Tongue (tissue), 2 donors: ENCODE results near the gene MPV17L2. TPM values are rescaled to one million over a fixed set of nuclear protein-coding genes. Genes with fewer than 3 reads are reported as not detected.
"Not testable (repeated sequence)": the region's sequence is repeated elsewhere in the genome, so short reads cannot be mapped to it uniquely, and the experiment has no call there.

ENCODE experiments used
- DNase-seq: peaks from one replicate; pipeline ENCODE4 v3.0.0-alpha.2; 2015
- total RNA-seq: library from RNA; depleted of rRNA; stranded (reverse); fragments of >200 nt; gene quantifications from one replicate; pipeline ENCODE4 v1.2.3, GENCODE V29; 2014

Gene MPV17L2
- total RNA-seq, 1 donor from 2014 or later = 6.5 TPM

DNA sequence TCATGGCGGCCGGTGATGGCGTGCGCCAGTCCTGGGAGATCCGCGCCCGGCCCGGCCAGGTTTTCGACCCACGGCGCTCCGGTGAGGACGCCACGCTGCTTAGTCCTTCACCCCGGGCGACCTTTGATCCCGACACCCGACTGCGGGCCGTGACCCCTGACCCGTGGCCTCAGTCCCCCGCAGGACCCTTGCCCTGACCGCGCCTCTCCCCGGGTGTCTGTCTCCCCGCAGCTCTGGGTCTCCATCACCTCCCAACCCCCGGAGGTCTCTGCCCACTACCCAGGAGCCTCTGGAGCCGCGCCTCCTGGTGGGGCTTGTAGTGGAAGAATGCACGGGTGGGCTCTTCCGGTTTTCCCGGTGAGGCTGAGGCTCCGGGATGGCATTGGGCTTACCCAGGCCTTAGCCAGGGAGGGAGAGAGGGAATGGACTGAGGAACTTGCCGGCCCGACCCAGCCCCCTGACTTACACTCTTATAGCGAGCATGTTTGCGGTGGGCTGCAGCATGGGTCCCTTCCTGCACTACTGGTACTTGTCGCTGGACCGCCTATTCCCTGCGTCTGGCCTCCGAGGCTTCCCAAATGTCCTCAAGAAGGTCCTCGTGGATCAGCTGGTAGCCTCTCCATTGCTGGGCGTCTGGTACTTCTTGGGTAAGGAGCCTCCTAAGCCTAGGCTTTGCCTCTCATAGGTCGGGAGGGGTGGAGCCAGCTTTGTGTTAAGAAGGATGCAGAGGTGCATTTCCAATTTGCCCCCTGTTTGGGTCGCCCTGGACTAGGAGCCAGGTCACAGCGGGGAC lies 566 bp downstream of the MPV17L2 start:
- peak; percentile 21 for DNase-seq

GRCh38 chr19:18194181-18194530 lies 1.1 kb downstream of the MPV17L2 start:
- DNase-seq = no peak

GRCh38 chr19:18194554-18195238 lies 1.7 kb downstream of the MPV17L2 start:
- DNase-seq = no peak

DNA sequence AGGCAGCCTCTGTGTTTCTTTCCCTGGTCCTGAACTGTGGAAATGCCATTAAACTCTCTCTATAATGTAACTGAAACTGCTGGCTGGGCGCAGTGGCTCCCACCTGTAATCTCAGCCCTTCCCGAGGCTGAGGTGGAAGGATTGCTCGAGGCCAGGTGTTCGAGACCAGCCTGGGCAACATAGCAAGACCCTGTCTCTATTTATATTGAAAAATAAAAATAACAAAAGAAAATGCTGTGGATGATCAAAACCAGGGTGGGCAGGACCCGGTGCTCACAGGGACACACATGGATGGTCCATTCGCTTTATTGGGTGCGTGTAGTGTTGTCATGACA lies 3.5 kb downstream of the MPV17L2 start:
- DNase-seq = no peak

GRCh38 chr19:18197306-18197705 lies 4.3 kb downstream of the MPV17L2 start:
- no peak for DNase-seq

DNA sequence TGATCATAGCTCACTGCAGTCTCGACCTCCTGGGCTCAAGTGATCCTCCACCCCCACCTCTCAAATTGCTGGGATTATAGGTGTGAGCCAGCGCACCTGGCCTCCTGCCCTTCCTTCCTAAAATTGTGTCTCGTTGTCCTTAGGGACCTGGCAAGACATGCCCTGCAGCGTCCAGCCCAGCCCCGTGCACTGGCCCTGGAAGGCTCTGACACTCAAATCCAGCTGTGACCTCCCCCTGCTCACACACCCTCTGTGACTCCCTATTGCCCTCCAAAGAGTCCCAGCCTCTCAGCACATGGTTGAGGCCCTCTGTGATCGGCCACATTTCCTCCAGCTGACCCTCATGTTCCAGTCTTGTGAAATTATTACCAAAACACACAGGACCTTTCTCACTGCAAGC lies 4.9 kb downstream of the MPV17L2 start:
- no peak for DNase-seq

- no peak for DNase-seq
Measured at GRCh38 chr19:18198374-18198773, 5.4 kb downstream of the MPV17L2 start.

DNA sequence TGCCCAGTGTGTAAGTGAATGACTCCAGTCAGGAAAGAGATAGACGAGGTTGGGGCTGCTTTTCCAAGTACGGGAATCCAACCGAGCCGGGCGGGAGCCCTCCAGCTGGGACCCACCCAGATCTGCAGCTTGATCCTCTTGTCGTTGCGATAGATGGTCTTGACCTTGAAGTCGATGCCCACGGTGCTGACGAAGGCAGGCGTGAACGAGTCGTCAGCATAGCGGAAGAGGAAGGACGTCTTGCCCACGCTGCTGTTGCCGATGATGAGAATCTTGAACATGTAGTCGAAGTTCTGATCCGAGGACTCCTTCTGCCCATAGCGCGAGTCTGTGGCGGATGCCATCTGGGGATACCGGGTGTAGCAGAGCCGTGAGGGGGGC lies 9.4 kb downstream of the MPV17L2 start:
- DNase-seq = no peak

DNA sequence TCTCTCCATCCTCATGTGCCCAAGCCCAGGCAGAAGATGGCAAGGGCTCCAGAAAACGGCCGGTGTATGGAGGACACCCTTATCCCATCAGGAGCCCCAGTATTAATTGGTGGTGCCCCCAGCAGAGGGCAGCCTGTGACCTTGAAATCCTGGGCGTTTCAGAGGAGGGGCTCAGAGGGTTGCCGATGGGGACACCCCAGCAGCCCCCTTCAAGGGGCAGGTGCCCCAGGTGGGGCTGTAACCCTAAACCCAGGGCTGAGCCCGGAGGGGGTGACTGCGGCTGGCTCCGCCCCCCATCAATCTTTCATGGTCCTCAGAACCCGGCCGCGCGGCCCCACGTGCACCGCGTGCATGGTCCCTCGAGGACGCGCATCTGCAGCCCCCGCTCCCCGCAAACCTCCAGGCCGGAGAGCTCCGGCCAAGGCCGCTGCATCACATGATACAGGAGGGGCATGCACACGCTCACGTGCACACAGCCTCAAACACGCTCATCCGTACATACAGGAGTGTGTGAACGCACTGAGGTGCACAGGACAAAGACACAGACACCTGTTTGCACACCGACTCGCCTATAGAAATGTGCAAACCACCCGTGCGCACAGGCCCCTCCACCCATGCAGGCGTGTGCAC lies 9.9 kb downstream of the MPV17L2 start:
- DNase-seq = peak; percentile 32

DNA sequence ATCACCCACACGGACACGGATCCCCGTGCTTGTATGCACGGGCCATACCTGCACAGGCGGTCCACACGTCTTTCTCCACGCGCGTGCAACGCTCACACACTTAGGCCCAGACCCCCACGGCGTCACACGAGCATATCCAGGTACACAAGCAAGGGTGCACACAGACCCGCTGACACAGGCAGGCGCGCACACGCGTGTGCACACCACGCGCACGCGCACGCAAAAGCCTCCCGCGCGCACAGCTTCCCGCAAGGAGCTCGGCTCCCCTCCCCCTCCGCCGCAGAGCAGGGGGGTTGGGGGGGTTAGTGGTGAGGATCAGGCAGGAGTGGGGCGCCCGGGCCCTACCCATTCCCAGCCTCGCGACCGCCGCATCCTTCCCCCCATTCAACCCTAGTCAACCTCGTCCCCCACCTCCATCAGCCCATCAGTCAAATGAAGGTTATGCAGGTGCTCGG lies 10.4 kb downstream of the MPV17L2 start:
- DNase-seq = peak; percentile 46

DNA sequence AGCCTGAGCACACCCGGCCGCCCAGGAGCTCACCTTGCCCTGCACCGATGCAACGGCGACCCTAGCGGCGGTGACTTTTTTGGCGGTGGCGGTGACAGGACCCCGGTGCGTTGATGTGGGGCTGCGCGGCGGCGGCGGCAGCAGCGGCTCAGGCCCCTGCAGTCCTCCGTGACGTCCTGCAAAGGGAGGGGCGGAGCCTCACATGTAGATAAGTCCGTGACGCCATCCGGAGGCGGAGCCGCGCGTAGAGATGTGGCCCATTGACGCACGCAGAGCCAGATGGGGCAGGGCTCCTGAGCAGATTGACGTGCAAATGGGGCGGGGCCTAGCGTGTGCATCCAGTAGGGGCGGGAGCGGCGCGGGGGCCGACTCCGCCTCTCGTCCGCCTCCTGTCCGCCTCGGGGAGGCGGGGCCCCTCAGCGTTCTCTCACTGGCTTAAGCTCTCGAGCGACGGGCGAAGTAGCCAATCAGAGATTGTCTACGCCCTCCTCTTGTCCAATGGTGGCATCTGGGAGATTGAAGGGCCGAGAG lies 10.9 kb downstream of the MPV17L2 start, which contains the start of gene RAB3A:
Gene RAB3A, minus strand, starts transcription at position 180 of the 531 bp plus-strand sequence. CDS start 1,302 bp downstream, outside the sequence.
- peak; percentile 100 for DNase-seq

DNA sequence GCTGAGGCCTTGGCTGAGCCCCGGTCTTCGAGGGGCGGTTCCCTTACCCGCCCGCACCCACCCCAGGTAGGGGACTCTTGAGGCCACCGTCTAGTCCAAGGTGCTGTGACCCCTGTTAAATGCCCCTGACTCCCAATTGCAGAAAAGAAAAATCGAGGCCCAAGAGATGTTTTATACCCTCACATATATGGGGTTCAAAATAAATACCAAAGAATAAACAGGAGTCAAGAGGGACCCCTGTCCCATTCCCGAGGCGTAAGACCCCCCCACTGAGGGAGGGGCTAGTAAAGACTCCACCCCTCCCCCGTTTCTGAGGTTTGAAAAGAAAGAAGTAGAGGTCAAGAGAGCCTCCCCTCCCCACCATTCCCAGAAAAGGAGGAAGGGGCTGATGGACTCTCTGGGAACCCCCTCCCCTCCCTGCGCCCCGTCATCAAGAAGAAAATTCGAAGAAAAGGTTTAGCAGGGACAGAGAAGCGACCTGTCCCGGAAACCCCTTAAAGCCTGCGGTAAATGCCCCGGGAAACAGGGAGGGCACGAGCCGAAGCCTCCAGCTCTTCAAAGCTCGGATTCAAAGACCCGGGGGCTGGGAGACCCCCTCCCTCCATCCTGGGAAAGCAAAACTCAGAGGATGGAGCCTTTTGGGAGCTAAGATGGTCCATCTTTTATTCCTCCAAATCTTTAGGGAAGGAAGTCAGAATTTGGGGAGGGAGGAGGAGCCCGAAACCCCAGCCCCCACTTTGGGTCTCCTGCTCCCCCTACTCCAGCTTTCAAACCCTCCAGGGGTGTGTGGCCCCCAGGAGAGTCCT lies 11.6 kb downstream of the MPV17L2 start:
- DNase-seq = peak; percentile 95

DNA sequence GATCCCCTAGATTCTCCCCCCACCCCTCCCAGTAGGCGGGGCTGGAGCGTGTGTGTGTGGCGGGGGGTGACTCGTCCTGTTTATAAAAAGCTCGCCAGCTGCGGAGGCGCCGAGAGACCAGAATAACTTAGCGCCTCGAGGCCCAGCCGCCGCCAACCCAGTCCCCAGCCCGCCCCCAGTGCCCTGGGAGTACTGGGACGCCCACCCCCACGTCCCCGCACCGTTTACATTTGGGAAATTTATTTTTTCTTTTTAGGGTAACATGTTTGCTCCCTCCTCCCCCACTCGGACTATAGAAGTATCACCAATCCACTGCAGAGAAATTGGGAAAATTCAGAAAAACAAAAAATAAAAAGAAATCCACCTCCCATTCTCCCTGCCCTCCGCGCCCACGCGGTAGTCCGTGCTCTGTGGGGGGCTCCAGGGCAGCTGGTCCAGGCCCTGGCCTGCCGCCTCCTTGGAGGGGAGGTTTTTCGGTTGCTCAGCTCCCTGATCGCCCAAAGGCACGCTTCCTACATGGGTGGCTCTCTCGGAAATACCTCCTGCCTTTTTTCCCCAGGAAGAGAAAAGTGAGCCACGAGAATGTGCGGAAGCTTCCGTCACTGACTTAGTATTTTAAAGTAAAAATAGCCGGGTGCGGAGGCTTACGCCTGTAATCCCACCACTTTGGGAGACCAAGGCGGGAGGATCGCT lies 12.3 kb downstream of the MPV17L2 start:
- DNase-seq = peak; percentile 92

DNA sequence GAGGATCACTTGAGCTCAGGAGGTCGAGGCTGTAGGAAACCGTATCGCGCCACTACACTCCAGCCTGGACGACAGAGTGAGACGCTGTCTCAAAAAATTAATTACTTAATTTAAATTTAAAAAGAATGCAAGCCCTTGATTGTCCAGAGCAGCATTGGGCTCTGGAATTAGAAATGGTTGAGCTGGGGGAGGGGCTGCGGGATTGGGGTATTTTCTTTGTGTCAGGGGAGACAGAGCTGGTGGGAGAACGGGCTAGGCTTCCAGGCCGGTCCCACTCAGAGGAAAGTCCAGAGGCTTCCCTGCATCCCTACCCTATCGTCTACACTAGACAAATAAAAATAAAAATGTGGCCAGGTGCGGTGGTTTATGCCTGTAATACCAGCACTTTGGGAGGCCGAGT lies 13.0 kb downstream of the MPV17L2 start:
- no peak for DNase-seq

GRCh38 chr19:18208098-18208951 lies 15.3 kb downstream of the MPV17L2 start:
- peak; percentile 18 for DNase-seq

DNA sequence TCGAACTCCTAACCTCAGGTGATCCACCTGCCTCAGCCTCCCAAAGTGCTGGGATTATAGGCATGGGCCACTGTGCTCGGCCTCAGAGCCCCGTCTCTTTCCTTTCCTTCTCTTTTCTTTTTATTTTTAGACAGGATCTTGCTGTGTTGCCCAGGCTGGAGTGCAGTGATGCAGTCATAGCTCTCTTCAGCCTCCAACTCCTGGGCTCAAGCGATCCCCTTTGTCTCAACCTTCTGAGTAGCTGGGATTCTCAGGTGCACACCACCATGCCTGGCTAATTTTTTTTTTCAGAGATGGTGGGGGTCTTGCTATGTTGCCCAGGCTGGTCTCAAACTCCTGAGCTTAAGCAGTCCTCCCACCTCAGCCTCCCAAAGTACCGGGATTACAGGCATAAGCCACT lies 16.9 kb downstream of the MPV17L2 start:
- not testable (repeated sequence) for DNase-seq

- DNase-seq = no peak
Measured at GRCh38 chr19:18211683-18212082, 18.7 kb downstream of the MPV17L2 start.

- no peak for DNase-seq
Measured at GRCh38 chr19:18214779-18215433, 21.9 kb downstream of the MPV17L2 start.

DNA sequence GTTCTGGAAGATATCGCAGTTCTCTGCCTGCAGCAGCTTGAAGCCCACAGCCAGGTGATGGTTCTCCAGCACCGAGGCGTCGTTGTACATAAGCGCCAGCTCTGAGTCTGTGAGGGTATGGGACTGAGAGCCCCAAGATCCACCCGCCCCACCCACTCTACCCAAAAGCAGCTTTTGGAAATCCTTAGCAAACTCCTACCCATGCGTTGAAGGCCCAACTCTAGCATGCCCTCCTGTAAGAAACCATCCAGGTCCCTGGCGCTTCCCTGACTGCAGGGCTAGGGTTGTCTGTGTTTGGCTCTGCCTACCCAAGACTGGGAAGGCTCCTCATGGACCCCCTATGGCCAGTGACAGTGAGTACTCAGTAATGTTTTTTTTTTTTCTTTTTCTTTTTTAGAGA lies 23.8 kb downstream of the MPV17L2 start:
- DNase-seq = no peak

DNA sequence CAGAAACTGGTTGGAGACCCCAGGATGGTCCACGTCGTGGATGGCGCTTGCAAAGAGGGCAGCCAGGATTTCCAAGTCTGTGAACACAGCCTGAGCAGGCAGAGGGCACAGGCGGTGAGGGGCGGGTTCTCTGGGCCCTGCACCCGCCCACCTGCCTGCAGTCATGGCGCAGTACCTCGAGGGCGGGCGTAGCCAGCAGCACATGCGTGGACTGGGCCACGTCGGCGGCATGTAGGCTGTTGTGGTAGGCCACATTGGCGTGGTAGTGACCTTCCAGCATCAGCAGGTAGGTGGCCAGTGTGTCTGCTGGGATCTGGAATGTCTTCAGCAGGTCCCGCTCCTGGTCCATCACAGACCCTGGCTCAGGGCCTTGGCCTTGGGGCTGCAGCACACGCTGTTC lies 25.1 kb downstream of the MPV17L2 start:
- no peak for DNase-seq
